LNCAP (cell line): ENCODE data around the gene LRP1B.

Experiments used
- CTCF ChIP-seq: fragments of 450-650 bp; IDR thresholded peaks from 2 replicates; pipeline ENCODE4 v1.5.1; 2017; ENCODE audit warnings: mild to moderate bottlenecking

LRP1B gene

GRCh38 chr2:140502951-140503630 lies 1627.7 kb downstream of the LRP1B start:
- TF ChIP-seq CTCF = no peak

- no peak for TF ChIP-seq CTCF
These were observed 1632.5 kb downstream of the LRP1B start for GRCh38 chr2:140498360-140498759.

GRCh38 chr2:140496714-140497113 lies 1634.1 kb downstream of the LRP1B start:
- no peak for TF ChIP-seq CTCF

- no peak for TF ChIP-seq CTCF
These were observed 1638.9 kb downstream of the LRP1B start for GRCh38 chr2:140491876-140492275.

GRCh38 chr2:140489193-140489592 lies 1641.6 kb downstream of the LRP1B start:
- no peak for TF ChIP-seq CTCF

- TF ChIP-seq CTCF = no peak
These were observed 1649.7 kb downstream of the LRP1B start for GRCh38 chr2:140481136-140481535.

- no peak for TF ChIP-seq CTCF
These were observed 1657.0 kb downstream of the LRP1B start for GRCh38 chr2:140473851-140474250.

- TF ChIP-seq CTCF = no peak
These were observed 1658.1 kb downstream of the LRP1B start for GRCh38 chr2:140472676-140473075.
